Measurements from ENCODE around the gene KRT71.

Gene KRT71

DNA sequence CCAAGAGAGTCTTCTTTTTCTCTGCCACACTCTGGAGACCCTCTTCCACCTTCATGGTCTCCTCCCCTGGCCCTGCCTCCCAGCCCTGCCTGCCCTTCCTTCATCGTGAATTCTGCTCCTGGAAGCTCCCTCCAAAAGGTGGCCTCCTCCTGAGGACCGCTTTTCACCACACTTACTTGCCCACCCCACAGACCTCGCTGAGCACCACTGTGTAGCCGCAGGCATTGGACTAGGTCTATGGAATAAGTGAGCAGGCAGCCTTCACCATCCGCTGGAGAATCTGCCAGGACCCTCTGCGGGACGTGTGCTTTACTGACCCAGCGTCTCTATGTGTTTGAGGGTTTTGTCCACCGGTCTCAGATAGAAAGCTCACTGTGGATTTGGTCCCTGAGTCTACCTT is 23.1 kb downstream of the KRT71 start:
- H3F3A ChIP-seq (ENCODE audit: control insufficient read depth, insufficient read depth): no peaks in the 10 kb centered on the region
- no peaks in the 10 kb centered on the region for H4K20me1 ChIP-seq (ENCODE audit: control insufficient read depth, insufficient read depth, low read depth, low read length)
- no peak overlapping the region for H3K4me3 ChIP-seq (ENCODE audit: low read length)
- H3K9me3 ChIP-seq (ENCODE audit: control insufficient read depth, insufficient read depth, low read length): no peaks in the 10 kb centered on the region
- H3K4me1 ChIP-seq (ENCODE audit: control insufficient read depth, low read length): no peaks in the 10 kb centered on the region
- no peak overlapping the region for H3K27ac ChIP-seq (ENCODE audit: low read depth, low read length)
- H3K27me3 ChIP-seq (ENCODE audit: control insufficient read depth, low read length): no peaks in the 10 kb centered on the region
- no peaks in the 10 kb centered on the region for H3K9me2 ChIP-seq (replicated peaks; ENCODE audit: control insufficient read depth, low read length)
- no peak overlapping the region for H3K4me2 ChIP-seq (ENCODE audit: low read length)
- TF ChIP-seq, protein P1, sequence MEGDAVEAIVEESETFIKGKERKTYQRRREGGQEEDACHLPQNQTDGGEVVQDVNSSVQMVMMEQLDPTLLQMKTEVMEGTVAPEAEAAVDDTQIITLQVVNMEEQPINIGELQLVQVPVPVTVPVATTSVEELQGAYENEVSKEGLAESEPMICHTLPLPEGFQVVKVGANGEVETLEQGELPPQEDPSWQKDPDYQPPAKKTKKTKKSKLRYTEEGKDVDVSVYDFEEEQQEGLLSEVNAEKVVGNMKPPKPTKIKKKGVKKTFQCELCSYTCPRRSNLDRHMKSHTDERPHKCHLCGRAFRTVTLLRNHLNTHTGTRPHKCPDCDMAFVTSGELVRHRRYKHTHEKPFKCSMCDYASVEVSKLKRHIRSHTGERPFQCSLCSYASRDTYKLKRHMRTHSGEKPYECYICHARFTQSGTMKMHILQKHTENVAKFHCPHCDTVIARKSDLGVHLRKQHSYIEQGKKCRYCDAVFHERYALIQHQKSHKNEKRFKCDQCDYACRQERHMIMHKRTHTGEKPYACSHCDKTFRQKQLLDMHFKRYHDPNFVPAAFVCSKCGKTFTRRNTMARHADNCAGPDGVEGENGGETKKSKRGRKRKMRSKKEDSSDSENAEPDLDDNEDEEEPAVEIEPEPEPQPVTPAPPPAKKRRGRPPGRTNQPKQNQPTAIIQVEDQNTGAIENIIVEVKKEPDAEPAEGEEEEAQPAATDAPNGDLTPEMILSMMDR (IDR thresholded peaks at IDR 0.05; ENCODE audit: low read depth, low read length, poor library complexity, severe bottlenecking): no peak
- TF ChIP-seq EZH2phosphoT487 (IDR thresholded peaks at IDR 0.05; ENCODE audit: borderline replicate concordance, low read length): no peak
- H3K79me2 ChIP-seq (ENCODE audit: control insufficient read depth, low read length): no peaks in the 10 kb centered on the region
- H3K36me3 ChIP-seq (ENCODE audit: control insufficient read depth, low read length): no peaks in the 10 kb centered on the region

DNA sequence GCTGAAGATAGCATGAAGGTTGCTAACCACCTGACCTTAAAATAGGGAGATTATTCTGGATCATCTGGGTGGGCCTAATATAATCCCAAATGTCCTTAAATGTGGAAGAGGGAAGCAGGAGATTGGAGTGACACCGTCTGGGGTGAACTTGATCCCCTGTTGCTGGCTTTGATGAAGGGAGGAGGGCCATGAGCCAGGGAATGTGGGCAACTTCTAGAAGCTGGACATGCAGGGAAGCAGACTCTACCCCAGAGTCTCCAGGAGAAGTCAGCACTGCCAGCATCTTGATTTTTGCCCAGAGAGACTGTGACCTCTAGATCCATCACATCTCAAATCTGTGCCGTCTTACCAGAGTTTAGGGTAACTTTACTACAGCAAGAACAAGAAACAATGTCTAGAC is 23.5 kb downstream of the KRT71 start:
- Histone ChIP-seq H3K4me1 (ENCODE audit: control insufficient read depth, low read length) (no peaks in the 10 kb centered on the region), H3K4me3 (ENCODE audit: low read length) (no peak overlapping the region), H3K9me2 (replicated peaks; ENCODE audit: control insufficient read depth, low read length) (no peaks in the 10 kb centered on the region), H3K36me3 (ENCODE audit: control insufficient read depth, low read length) (no peaks in the 10 kb centered on the region), H3K4me2 (ENCODE audit: low read length) (no peak overlapping the region), H3K27me3 (ENCODE audit: control insufficient read depth, low read length) (no peaks in the 10 kb centered on the region), H4K20me1 (ENCODE audit: control insufficient read depth, insufficient read depth, low read depth, low read length) (no peaks in the 10 kb centered on the region), H3K79me2 (ENCODE audit: control insufficient read depth, low read length) (no peaks in the 10 kb centered on the region), H3F3A (ENCODE audit: control insufficient read depth, insufficient read depth) (no peaks in the 10 kb centered on the region), H3K9me3 (ENCODE audit: control insufficient read depth, insufficient read depth, low read length) (no peaks in the 10 kb centered on the region), H3K27ac (ENCODE audit: low read depth, low read length) (no peak overlapping the region)
- no peak for TF ChIP-seq EZH2phosphoT487 (IDR thresholded peaks at IDR 0.05; ENCODE audit: borderline replicate concordance, low read length)
- TF ChIP-seq, protein P1 (IDR thresholded peaks at IDR 0.05; ENCODE audit: low read depth, low read length, poor library complexity, severe bottlenecking): no peak

DNA sequence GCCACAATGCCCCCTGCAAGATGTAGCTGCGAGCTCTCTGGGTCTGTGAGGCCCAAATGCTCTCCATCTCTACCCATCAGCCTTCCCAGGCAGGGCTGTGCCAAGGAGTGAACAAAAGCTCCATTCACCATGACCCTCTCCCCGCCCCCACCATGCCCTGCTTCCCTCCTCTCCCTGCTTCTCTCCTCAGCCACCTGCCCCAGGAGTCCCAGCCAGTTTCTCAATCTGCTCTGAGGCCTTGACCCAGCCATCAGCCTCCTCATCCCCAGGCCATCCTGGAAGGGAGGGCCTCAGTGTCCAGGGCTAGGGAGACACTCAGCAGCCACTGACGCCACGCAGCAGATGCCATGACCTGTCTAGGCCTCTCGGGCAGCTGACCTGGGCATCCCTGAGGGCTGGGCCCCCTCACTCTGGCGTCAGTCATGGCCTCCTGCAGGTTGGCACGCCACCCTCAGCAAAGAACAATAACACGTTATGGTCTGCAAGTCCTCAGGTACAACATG is 24.3 kb downstream of the KRT71 start:
- no peak overlapping the region for H3K27ac ChIP-seq (ENCODE audit: low read depth, low read length)
- H3K9me3 ChIP-seq (ENCODE audit: control insufficient read depth, insufficient read depth, low read length): no peaks in the 10 kb centered on the region
- H3K4me2 ChIP-seq (ENCODE audit: low read length): no peak overlapping the region
- H3K4me3 ChIP-seq (ENCODE audit: low read length): no peak overlapping the region
- no peaks in the 10 kb centered on the region for H3K9me2 ChIP-seq (replicated peaks; ENCODE audit: control insufficient read depth, low read length)
- no peak for TF ChIP-seq EZH2phosphoT487 (IDR thresholded peaks at IDR 0.05; ENCODE audit: borderline replicate concordance, low read length)
- TF ChIP-seq, protein P1 (IDR thresholded peaks at IDR 0.05; ENCODE audit: low read depth, low read length, poor library complexity, severe bottlenecking): no peak
- no peaks in the 10 kb centered on the region for H3K36me3 ChIP-seq (ENCODE audit: control insufficient read depth, low read length)
- no peaks in the 10 kb centered on the region for H3K27me3 ChIP-seq (ENCODE audit: control insufficient read depth, low read length)
- no peaks in the 10 kb centered on the region for H3K4me1 ChIP-seq (ENCODE audit: control insufficient read depth, low read length)
- H4K20me1 ChIP-seq (ENCODE audit: control insufficient read depth, insufficient read depth, low read depth, low read length): no peaks in the 10 kb centered on the region
- no peaks in the 10 kb centered on the region for H3K79me2 ChIP-seq (ENCODE audit: control insufficient read depth, low read length)
- no peaks in the 10 kb centered on the region for H3F3A ChIP-seq (ENCODE audit: control insufficient read depth, insufficient read depth)
